NCI-H226 (cell line): ENCODE results near the gene PPP1R18.
"Not testable (repeated sequence)": the region's sequence is repeated elsewhere in the genome, so short reads cannot be mapped to it uniquely, and the experiment has no call there.

Source experiments
- DNase-seq: peaks from one replicate; pipeline ENCODE4 v3.0.0-alpha.2; 2015

The PPP1R18 gene

GRCh38 chr6:30688569-30688968, 2.1 kb upstream of the PPP1R18 start:
- no peak for DNase-seq

DNA sequence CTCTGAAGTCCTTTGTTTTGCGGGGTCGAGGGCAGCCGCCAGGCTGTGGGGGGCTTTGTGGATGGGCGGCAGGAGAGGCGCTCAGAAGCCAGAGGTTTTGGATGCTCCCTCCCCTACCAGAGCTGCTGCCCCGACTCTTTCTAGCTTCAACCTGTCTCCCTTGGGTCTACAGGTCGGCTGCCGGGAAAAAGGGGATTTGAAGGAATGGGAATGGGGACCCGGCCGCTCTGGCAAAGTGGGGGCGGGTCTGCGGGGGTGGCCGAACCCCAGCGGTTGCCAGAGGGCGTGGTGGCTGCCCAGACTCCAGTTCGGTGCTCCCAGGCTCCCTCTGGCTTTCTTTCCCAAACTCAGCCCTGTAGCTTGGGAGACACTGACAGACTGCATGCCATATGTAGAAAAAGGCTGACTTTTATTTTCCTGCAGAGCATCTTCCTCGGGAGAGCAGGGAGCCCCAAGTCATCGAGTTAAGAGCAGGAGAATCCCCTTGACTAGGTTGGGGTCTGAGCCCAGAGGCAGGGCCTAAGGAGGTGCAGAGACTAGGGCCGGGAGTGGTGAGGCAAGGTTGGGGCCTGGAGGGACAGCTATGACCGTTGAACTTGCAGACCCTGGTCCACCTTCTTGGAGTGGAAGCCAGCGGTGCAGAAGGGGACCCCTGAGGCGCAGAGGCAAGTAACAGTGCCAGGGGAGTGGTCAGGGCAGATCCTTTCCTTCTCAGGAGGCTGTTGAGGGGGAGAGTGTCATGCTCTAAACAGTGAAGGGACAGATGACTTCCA, 1.4 kb upstream of the PPP1R18 start:
- peak; percentile 44 for DNase-seq

DNA sequence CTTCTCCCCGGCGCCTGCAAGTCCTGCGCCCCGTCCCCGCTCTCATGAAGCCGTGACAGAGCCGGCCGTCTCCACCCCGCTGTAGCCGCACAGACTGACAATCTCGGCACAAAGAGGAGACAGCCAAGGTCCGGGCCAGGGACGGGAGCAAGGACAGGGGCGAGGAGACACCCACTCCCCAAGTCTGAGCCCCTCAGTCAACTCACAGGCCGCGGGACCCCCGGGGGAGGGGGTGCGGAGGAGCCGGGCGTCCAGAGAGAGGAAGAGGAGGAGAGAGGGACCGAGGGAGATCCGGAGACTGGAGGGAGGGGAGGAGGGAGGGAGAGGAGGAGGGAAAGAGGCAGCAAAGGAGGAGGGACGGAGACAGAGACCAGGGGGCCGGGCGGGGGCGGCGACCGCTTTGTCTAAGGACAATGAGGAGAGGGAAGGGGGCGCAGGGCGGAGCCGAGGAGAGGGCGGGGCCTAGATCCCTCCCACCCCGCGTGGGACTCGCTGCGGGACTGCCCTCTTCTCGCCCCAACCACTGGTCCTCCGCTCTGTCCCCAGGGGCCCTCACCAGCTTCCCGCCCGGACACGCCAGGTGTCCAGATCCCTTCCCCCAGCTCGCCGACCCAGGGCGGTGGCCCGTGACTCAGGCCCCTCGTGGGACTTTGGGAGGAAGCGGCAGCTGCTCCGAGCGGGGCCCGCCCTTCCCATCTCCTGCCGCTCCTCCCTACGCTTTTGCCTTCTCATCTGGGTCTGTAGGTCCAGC, 638 bp upstream of the PPP1R18 start:
- DNase-seq: peak; percentile 92

- no peak for DNase-seq
These were observed 1.1 kb downstream of the PPP1R18 start for GRCh38 chr6:30685157-30686008.

DNA sequence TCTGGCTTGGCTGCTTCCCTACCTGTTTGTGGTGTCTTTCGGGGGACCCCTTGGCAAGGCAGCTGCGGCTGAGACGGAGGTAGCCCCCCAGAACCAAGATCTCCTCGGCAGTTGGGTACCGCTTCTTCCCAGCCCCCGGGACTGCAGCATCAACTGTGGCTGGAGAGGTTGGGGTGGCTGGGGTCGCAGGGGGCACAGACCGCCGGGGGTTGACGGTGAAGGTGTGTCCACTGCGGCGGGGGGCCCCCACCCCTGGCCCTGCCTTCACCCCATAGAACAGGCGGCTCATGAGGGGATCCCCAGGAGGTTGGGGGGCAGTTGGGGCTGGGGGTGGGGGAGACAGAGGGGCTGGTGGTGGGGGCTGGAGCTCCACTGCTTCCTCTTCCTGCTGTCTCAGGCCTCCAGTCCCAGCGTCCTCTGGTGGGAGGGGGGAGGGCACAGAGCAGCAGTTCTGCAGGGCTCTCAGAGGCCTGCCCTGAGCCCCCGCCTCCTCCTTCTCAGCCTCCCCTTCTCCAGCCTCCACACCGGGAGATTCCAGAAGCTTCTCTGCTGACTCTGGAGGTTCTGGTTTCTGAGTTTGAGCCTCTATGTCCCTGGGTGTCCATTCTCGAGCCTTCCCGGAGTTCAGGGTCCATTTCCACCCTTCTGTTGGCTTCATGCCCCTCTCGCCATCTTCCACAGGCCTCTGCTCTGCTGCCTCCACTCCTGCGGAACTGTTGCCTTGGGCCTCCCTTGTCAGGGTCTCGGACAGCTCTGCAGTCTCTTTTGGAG, 1.9 kb downstream of the PPP1R18 start:
- DNase-seq: no peak

DNA sequence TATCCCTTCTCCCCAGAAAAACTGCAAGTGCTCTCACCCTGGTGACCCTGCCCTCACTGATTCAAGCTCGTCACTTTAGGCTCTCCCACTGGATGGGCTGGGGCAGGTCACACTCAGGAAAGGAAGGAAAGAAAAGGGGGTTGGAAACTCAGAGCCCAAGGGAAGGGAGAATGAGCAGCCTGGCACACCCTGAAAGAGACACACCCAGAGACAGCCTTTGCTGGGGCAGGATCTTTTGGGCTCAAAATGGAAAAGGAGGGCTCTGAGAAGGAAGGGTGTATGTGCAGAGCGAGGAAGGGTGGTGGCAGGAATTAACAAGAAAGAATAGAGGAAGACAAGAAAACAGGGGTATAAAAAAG, 2.5 kb downstream of the PPP1R18 start:
- no peak for DNase-seq

GRCh38 chr6:30683183-30683979, 3.1 kb downstream of the PPP1R18 start:
- no peak for DNase-seq

GRCh38 chr6:30682143-30683117, 4.0 kb downstream of the PPP1R18 start:
- DNase-seq: peak; percentile 81

DNA sequence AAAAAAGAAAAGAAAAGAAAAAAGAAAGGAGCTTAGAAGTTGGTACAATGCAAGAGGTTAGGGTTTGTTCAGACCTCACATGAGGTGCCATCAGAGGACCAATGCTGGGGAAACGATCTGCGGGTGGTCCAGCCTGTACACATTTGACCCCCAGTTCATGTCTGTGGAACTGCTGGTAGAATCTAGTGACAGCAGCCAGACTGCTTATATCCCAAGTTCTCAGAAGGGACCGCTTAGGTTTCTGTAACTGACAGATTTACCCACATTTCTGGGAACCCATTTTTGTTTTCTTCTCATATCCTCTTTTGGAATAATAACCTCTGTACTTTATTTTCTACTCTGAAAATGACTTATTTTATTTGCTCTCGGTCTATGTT, 4.7 kb downstream of the PPP1R18 start:
- no peak for DNase-seq

DNA sequence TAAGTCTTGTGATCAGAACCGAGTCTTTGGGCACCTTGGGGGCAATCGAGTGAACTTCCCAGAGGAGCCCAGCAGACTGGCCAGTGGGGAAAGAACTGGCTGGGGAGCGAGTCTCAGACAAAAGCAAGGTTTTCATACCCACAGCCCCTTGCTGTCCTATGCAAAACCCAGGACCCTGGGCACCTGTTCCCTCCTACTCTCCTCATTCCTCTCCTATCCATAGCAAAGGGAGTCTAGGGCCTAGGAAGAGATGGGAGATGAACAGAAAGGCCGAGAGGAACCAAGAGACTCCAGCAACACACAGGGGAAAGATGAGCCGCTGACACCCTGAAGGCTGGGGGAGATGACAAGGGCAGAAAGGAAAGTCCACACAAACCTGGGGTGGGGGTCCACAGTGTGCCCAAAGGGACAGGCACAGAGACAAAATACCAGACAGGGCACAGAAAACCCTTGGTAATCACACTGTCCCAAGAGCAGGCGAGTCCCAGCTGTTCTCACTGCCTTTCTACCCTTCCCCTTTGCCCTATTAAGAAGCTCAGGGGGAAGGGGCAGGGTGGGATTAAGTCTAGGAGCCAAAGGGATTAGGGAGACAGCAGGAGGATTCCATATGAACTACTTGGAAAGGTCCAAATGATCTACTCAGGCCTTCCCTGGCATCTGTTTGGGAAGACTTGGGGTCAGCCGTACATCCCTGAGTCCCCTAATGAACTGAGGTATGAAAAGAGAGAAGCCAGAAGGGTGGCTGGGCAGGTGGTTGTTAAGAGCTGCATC, 6.5 kb downstream of the PPP1R18 start:
- DNase-seq: no peak

- peak; percentile 31 for DNase-seq
These were observed 7.3 kb downstream of the PPP1R18 start for GRCh38 chr6:30678964-30679726.

GRCh38 chr6:30676660-30677285, 9.7 kb downstream of the PPP1R18 start:
- no peak for DNase-seq

DNA sequence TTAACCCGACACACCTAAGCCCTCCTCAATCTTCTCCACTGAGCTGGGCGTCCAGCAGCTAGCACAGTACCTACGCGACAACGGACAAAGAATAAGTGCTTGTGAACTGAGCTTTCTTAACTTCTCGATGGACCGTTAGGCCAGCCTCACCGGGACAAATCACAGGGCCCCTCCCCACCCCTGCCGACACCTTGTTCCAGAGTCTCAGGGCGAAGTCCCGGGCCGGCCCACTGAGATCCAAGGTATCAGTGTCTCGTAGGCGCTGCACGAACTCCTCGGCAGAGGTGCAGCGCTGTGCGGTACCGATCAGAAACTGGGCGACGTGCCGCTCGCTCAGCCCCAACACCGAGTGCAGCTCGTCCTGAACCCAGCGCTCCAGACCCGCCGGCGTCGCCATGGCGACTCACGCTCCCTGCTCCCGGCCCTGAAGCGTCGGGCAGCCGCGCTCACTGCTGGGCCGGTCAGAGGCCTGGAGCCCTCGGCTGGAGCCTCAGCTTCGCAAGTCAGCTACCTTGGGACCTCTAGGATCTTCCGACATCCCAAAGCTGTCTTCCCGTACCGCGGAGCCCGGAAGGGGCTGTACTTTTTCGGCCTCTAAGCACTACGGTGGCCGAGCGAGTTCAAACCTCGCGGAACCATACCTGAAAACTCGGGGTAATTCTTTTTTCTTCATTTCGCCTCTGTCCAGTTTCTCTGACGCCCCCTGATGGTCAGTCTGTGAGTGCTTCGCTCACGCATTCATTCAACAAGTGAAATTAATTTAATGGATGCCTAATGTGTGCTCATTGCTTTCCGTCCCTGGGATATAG, 13.8 kb downstream of the PPP1R18 start, which contains the start of gene DHX16:
TSS of gene DHX16 (minus strand) at position 562 of the 809 bp plus-strand sequence. CDS start at position 397, 165 bp downstream.
- peak; percentile 94 for DNase-seq

GRCh38 chr6:30670760-30671527, 15.5 kb downstream of the PPP1R18 start:
- DNase-seq: no peak

GRCh38 chr6:30666300-30666699, 20.1 kb downstream of the PPP1R18 start:
- not testable (repeated sequence) for DNase-seq

- no peak for DNase-seq
These were observed 21.3 kb downstream of the PPP1R18 start for GRCh38 chr6:30664994-30665767.
